PC-3 (cell line): Measurements from ENCODE around the gene FRAT1. TPM values are rescaled to one million over a fixed set of nuclear protein-coding genes. Genes with fewer than 3 reads are reported as not detected.
A peak's percentile ranks its signal among the peaks of the same experiment; 100 is the strongest.

Experiments used
- ATAC-seq: fragments of 200-7000 bp; cut with Tn5 transposase; 2 replicates; pipeline ENCODE4 v1.9.1; 2020; ENCODE audit warnings: mild to moderate bottlenecking, moderate library complexity
- BruUV-seq: library from RNA; stranded (reverse); fragments of 400-500 nt; replicated peaks from 2 replicates; lab custom pipeline; 2021; lab: Mats Ljungman, UMichigan
- CTCF ChIA-PET: fragments of 300-600 bp; sonication (Branson Sonifier 250); formaldehyde crosslinking; loops from one replicate; lab custom pipeline; 2022; ENCODE audit warnings: antibody characterized with exemption; lab: Charles Lee
- POLR2A ChIA-PET: fragments of 300-600 bp; sonication (Branson Sonifier 250); formaldehyde crosslinking; loops from one replicate; lab custom pipeline; 2022; ENCODE audit warnings: antibody characterized with exemption; ENCODE audit not compliant: unreplicated experiment; lab: Charles Lee
- DNase-seq: peaks from one replicate; pipeline ENCODE4 v3.0.0-alpha.2; 2015
- H2AFZ ChIP-seq: fragments of 300-600 bp; sonication (generic); 2 replicates; pipeline ENCODE4 v1.6.0; 2016; ENCODE audit warnings: antibody characterized with exemption, low read length
- H3F3A ChIP-seq: fragments of 300-600 bp; sonication (generic); one replicate; pipeline ENCODE4 v1.6.0; 2017; ENCODE audit warnings: antibody characterized with exemption, low read length, control low read depth, mild to moderate bottlenecking; ENCODE audit not compliant: unreplicated experiment
- H3K27ac ChIP-seq: fragments of 300-600 bp; sonication (generic); 2 replicates; pipeline ENCODE4 v1.5.1; 2016; ENCODE audit warnings: mild to moderate bottlenecking, low read length
- H3K27me3 ChIP-seq: fragments of 300-600 bp; sonication (generic); 2 replicates; pipeline ENCODE4 v1.6.1; 2016; ENCODE audit warnings: low read length, mixed read lengths
- H3K36me3 ChIP-seq: fragments of 300-600 bp; sonication (generic); 2 replicates; pipeline ENCODE4 v1.6.1; 2016; ENCODE audit warnings: low read depth, mixed run types, low read length, mixed read lengths
- H3K4me1 ChIP-seq: fragments of 300-600 bp; sonication (generic); 2 replicates; pipeline ENCODE4 v1.5.1; 2016; ENCODE audit warnings: low read length; ENCODE audit not compliant: insufficient read depth
- H3K4me2 ChIP-seq: fragments of 300-600 bp; sonication (generic); 2 replicates; pipeline ENCODE4 v1.6.0; 2016; ENCODE audit warnings: low read length
- H3K4me3 ChIP-seq: fragments of 300-600 bp; sonication (generic); 2 replicates; pipeline ENCODE4 v1.5.1; 2016; ENCODE audit warnings: mild to moderate bottlenecking, low read length, mixed read lengths
- H3K79me2 ChIP-seq: fragments of 300-600 bp; sonication (generic); 2 replicates; pipeline ENCODE4 v1.6.1; 2017; ENCODE audit warnings: low read length, mixed read lengths
- H3K9ac ChIP-seq: fragments of 300-600 bp; sonication (generic); 2 replicates; pipeline ENCODE4 v1.6.0; 2016; ENCODE audit warnings: mild to moderate bottlenecking, low read length
- H3K9me2 ChIP-seq: fragments of 300-600 bp; sonication (generic); replicated peaks from 2 replicates; pipeline ENCODE4 v1.6.1; 2016; ENCODE audit warnings: mixed run types, low read length, mixed read lengths
- H3K9me3 ChIP-seq: fragments of 300-600 bp; sonication (generic); 2 replicates; pipeline ENCODE4 v1.6.1; 2016; ENCODE audit warnings: low read length, mixed read lengths
- H4K20me1 ChIP-seq: fragments of 300-600 bp; sonication (generic); 2 replicates; pipeline ENCODE4 v1.6.1; 2016; ENCODE audit warnings: low read length, mixed read lengths
- EZH2 ChIP-seq: fragments of 300-600 bp; sonication (generic); IDR thresholded peaks from one replicate; pipeline ENCODE4 v1.6.1; 2017; ENCODE audit warnings: antibody characterized with exemption, mild to moderate bottlenecking, low read length; ENCODE audit not compliant: unreplicated experiment
- EZH2phosphoT487 ChIP-seq: fragments of 300-600 bp; sonication (generic); IDR thresholded peaks from 2 replicates; pipeline ENCODE4 v1.6.1; 2018; ENCODE audit warnings: mild to moderate bottlenecking, antibody characterized with exemption, low read length, borderline replicate concordance
- intact Hi-C: fragments of 100-400 bp; cut with micrococcal nuclease; formaldehyde crosslinking; loops from 2 replicates; pipeline ENCODE4 v1.9.0; 2023
- total RNA-seq: library from RNA; depleted of rRNA; stranded (reverse); fragments of >200 nt; gene quantifications from 2 replicates; pipeline ENCODE4 v1.2.3, GENCODE V29; 2014
- TF ChIP-seq, protein P1 (sequence below): fragments of 300-600 bp; sonication (generic); conservative IDR thresholded peaks from 2 replicates; pipeline ENCODE4 v1.5.1; 2017; ENCODE audit warnings: antibody characterized with exemption, low read depth, mild to moderate bottlenecking, low read length

Gene FRAT1
- total RNA-seq, 1 experiment from 2014 or later, result 4.1 TPM

DNA sequence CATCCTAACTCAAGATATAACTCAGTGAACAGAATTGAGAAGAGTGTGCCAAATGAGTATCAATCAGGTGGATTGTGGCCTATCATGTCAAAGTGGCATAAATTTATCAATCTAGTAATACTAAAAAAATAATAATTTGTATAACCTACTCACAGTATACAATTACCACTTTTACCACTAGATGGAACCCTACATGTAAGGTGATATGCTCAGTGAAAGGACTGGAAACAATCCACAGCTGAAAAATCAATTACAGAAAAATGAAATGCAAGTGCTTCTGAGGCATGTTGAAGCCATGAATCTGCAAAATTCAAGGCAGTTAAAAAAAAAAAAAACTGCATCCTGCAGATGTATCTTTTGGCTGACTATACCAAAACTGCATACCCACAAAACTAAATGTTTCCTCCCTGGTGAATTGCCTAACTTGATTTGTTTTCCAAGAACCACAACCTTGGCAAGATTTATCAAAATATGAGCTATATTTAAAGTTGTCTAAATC is 40.5 kb upstream of the FRAT1 start:
- Histone ChIP-seq H3K27ac (no peak overlapping the region), H3K79me2 (peaks cover 3% of the 10 kb centered on the region; the same call in 1 of the 2 replicates), H3K9me2 (no peaks in the 10 kb centered on the region), H2AFZ (no peak overlapping the region), H4K20me1 (no peaks in the 10 kb centered on the region), H3F3A (no peaks in the 10 kb centered on the region), H3K4me1 (peaks cover 10% of the 10 kb centered on the region), H3K27me3 (no peaks in the 10 kb centered on the region), H3K4me3 (no peak overlapping the region), H3K36me3 (no peaks in the 10 kb centered on the region), H3K4me2 (peak overlapping the region; percentile 29; the same call in 1 of the 2 replicates), H3K9me3 (no peaks in the 10 kb centered on the region), H3K9ac (no peak overlapping the region)
- ChIA-PET CTCF (interaction anchor here (0.6 to 1.9 kb wide), 6 partner anchors 13 to 331 kb away, joined by 3 to 20 read pairs (median 4); partner anchors contain the start of gene FRAT1), POLR2A (interaction anchor here (0.6 to 1.0 kb wide), 3 partner anchors 54 to 95 kb away, joined by 3 to 10 read pairs (median 4); partner anchors contain the start of gene FRAT2)
- ATAC-seq, result peak; percentile 76
- intact Hi-C loops, result loop anchor here (2.0 kb wide), 2 partner anchors 54 to 76 kb away; no protein-coding TSS in a partner anchor
- DNase-seq, result peak; percentile 68
- BruUV-seq, result no TSS peak
- TF ChIP-seq, protein P1, sequence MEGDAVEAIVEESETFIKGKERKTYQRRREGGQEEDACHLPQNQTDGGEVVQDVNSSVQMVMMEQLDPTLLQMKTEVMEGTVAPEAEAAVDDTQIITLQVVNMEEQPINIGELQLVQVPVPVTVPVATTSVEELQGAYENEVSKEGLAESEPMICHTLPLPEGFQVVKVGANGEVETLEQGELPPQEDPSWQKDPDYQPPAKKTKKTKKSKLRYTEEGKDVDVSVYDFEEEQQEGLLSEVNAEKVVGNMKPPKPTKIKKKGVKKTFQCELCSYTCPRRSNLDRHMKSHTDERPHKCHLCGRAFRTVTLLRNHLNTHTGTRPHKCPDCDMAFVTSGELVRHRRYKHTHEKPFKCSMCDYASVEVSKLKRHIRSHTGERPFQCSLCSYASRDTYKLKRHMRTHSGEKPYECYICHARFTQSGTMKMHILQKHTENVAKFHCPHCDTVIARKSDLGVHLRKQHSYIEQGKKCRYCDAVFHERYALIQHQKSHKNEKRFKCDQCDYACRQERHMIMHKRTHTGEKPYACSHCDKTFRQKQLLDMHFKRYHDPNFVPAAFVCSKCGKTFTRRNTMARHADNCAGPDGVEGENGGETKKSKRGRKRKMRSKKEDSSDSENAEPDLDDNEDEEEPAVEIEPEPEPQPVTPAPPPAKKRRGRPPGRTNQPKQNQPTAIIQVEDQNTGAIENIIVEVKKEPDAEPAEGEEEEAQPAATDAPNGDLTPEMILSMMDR, result peak; percentile 63
- no peak for TF ChIP-seq EZH2

DNA sequence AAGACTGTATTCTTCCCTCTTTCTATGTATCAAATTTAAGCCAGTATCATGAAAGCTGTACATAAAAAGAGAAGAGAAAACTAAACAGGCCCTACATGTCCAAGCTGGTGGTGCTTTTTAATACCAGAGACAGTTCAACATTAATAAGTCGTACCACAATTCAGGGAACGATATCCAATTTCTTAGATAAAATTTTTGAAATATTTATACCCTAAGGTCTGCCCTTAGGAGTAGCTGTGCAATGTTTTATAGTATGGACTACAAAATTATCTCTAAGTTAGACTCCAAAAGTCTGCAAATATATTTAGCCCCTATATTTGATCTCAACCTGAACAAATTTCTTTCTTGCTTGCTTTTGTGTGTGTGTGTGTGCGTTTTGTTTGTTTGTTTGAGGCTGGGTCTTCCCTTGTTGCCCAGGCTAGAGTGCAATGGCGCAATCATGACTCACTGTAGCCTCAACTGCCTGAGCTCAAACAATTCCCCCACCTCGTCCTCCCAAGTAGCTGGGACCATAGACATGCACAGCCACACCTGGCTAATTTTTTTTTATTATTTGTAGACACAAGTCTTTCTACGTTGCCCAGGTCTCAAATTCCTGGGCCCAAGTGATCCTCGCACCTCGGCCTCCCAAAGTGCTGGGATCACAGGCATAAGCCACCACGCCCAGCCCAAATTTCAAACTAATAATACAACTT is 39.8 kb upstream of the FRAT1 start:
- H3K4me1 ChIP-seq, result peaks cover 10% of the 10 kb centered on the region
- no TSS peak for BruUV-seq

More for the DNA sequence above, 39.8 kb upstream of the FRAT1 start:
- Histone ChIP-seq H2AFZ (no peak overlapping the region), H3K36me3 (no peaks in the 10 kb centered on the region), H3K4me2 (no peak overlapping the region), H3K9me2 (no peaks in the 10 kb centered on the region), H3K9ac (no peak overlapping the region), H3K4me3 (no peak overlapping the region), H3K79me2 (peaks cover 3% of the 10 kb centered on the region; the same call in 1 of the 2 replicates), H3F3A (no peaks in the 10 kb centered on the region), H3K27me3 (no peaks in the 10 kb centered on the region), H3K27ac (no peak overlapping the region), H4K20me1 (no peaks in the 10 kb centered on the region), H3K9me3 (no peaks in the 10 kb centered on the region)
- DNase-seq, result peak; percentile 6
- ChIA-PET POLR2A (interaction anchor here (0.6 to 1.0 kb wide), 2 partner anchors 54 to 94 kb away, joined by 3 to 4 read pairs; no protein-coding TSS in a partner anchor), CTCF (interaction anchor here (0.7 to 1.9 kb wide), 5 partner anchors 12 to 330 kb away, joined by 3 to 20 read pairs (median 5); partner anchors contain the start of gene FRAT1)
- ATAC-seq, result no peak
- intact Hi-C loops, result loop anchor here (2.0 kb wide), 2 partner anchors 54 to 76 kb away; no protein-coding TSS in a partner anchor
- no peak for TF ChIP-seq EZH2
- TF ChIP-seq, protein P1, result no peak
- TF ChIP-seq EZH2phosphoT487, result no peak
